GM12801 (cell line): ENCODE measurements around the gene CHSY3.

Experiments used
- TF ChIP-seq, protein P1 (sequence below): IDR thresholded peaks from one replicate; pipeline ENCODE4 v1.5.1; 2011; ENCODE audit warnings: control low read depth; ENCODE audit not compliant: insufficient read length; ENCODE audit errors: extremely low read depth

CHSY3 gene

DNA sequence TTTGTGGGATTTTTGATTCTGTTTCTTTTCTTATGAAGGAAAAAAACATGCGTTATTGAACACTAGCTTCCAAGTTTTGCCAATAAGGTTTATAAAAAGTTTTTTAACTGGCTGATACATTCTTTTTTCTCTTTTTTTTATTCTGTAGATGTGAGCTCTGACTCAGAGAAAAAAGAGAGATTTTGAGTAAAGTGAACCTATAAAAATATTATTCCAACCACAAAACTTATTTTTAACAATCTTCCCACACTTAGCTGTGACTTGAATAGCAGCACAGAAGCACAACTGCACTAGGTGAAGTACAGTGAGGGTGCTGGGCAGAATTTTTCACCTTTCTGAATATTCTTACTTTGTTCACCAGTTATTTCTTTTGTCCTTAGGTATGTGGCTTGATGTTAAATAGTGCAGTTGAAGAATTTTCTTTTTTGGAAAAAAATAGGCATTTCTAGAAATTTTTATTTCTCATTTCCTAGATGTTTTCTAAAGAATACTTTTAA, 41.6 kb downstream of the CHSY3 start:
- TF ChIP-seq, protein P1, sequence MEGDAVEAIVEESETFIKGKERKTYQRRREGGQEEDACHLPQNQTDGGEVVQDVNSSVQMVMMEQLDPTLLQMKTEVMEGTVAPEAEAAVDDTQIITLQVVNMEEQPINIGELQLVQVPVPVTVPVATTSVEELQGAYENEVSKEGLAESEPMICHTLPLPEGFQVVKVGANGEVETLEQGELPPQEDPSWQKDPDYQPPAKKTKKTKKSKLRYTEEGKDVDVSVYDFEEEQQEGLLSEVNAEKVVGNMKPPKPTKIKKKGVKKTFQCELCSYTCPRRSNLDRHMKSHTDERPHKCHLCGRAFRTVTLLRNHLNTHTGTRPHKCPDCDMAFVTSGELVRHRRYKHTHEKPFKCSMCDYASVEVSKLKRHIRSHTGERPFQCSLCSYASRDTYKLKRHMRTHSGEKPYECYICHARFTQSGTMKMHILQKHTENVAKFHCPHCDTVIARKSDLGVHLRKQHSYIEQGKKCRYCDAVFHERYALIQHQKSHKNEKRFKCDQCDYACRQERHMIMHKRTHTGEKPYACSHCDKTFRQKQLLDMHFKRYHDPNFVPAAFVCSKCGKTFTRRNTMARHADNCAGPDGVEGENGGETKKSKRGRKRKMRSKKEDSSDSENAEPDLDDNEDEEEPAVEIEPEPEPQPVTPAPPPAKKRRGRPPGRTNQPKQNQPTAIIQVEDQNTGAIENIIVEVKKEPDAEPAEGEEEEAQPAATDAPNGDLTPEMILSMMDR = no peak

DNA sequence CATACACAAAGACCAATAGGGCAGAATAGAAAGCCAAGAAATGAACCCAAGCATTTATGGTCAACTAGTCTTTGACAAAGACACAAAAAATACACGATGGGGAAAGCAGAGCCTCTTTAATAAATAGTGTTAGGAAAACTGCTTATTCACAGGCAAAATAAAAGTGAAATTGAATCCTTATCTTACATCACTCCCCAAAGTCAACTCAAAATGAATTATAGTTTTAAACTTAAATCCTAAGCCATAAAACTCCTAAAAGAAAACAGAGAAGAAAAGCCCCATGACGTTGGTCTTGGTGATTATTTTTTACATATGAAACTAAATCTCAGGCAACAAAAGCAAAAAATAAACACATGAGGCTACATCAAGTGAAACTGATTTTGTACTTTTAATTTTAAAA, 46.8 kb downstream of the CHSY3 start:
- TF ChIP-seq, protein P1 = no peak

DNA sequence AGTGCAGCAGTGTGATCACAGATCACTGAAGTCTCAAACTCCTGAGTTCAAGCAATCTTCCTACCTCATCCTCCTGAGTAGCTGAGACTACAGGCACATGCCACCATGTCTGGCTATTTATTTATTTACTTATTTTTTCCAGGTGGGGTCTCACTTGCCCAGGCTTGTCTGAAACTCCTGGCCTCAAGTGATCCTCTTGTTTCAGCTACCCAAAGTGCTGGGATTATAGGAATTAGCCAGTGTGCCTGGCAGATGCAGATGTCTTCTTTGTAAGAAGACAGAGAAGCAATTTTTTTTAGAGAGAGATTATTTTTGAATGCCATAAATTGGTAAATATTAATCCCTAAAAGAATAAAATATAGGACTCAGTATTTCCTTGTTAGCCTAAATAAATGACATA, 54.3 kb downstream of the CHSY3 start:
- TF ChIP-seq, protein P1 = no peak

DNA sequence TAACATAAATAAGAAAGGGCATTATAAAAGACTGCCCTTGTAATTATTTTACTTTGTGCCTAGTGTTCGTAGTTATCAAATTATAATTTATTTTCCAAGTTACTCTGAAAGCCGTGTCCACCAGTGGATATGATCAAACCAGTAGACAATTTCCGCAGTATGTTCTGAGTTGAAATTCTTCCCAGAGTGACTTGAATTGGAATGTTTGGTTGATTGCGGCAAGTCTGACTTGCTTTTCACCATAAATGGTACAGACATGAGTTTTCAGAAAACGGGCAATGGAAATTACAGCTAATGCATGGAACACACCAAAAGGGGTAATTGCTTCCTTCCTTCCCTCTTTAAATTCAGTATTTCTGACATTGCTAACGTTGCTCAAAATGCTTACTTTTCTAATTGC, 56.6 kb downstream of the CHSY3 start:
- TF ChIP-seq, protein P1 = no peak

DNA sequence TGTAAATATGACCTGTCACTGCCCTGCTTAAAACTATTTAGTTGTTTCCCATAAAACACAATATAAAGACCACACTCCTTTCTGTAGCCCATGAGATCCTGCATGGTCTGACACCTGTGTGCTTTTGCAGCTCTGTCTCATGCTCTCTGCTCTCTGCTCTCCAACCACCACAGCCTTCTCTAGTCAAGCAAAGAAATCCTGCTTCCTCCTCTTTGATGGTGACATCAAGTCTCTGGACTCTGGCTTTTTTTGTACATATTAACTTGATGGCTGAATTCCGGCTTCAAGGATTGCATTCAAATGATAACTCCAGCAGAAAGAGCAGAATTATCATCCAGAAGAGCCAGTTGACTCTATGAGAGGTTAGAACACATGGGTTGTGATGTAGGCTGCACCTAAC, 58.2 kb downstream of the CHSY3 start:
- TF ChIP-seq, protein P1 = no peak

DNA sequence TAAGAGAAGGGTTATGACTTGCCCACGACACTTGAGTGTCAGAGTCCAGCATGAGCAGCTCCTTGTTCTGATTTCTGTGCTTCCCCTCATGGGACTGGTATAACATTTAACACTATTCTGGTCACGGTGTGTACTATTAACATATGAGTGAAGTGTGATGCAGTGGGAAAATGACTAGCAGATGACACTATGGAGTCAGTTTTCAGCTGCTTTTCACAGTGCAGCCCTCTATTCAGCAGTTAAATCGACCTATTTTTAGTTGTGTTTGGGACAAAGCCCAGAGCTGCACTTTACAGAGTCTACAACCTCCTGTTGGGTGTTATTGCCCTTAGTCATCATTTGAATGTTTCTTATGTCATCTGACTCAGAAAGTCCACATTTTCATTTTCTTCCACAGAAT, 59.1 kb downstream of the CHSY3 start:
- TF ChIP-seq, protein P1 = no peak

DNA sequence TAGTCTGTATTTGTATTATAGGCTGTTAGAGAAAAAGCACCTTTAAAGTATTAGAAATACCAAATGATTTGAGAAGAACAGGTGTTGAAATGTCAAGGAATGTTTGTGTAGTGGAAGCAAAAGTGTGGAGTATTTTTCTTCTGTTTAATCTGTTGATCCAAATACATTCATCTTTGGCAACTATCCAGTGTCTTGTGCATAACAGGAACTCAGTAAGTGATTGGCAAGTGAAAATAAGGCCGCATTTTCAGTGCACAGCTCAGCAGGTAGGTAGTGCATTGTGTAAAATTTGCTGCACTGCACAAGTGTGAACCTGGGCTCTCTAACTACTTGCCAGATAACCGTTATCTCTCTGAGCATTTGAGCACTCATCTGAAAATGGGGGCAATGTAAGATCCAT, 61.8 kb downstream of the CHSY3 start:
- TF ChIP-seq, protein P1 = no peak

DNA sequence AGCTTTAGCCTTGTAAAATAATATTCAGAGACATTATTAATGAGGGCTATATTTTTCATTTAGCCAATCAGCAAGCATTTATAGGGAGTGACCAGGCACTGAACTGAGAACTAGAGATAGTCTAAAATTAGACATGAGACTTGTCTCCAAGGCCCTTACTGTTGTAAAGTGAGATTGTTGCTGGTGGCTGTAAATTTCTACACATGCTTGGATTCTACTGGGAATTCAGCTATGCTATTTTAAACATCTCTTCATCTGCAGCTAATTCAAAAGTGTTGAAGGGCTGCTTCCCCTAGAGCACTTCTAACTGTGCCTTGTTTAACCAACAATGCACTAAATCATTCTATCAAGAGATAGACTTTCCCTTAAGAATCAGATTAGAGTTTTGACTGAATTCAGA, 67.4 kb downstream of the CHSY3 start:
- TF ChIP-seq, protein P1 = no peak
